ENCODE results near the gene ANO10.

ANO10 gene

GRCh38 chr3:43583481-43583880 is 38.3 kb downstream of the ANO10 start:
- CTCF ChIA-PET: no interaction called here
- no peaks in the 10 kb centered on the region for H3K9me3 ChIP-seq (ENCODE audit: control insufficient read depth, insufficient read depth, low read depth, low read length)

GRCh38 chr3:43582866-43583265 is 38.9 kb downstream of the ANO10 start:
- H3K36me3 ChIP-seq (ENCODE audit: control insufficient read depth in 2 of 2, insufficient read depth in 1 of 2, low read length in 2 of 2): no peaks in the 10 kb centered on the region
- POLR2A ChIA-PET: no interaction called here
- no peaks in the 10 kb centered on the region for H3K9me3 ChIP-seq (ENCODE audit: control insufficient read depth, insufficient read depth, low read depth, low read length)
- no peaks in the 10 kb centered on the region for H3K4me1 ChIP-seq (ENCODE audit: control insufficient read depth, insufficient read depth, low read length)
- no peak for TF ChIP-seq HOXA7 (CRISPR knock-in tag; IDR thresholded peaks at IDR 0.05; ENCODE audit: borderline replicate concordance)
- no peak for TF ChIP-seq ZNF404 (tag by site-specific recombination; IDR thresholded peaks at IDR 0.05)
- TF ChIP-seq ZNF18 (tag by site-specific recombination; IDR thresholded peaks at IDR 0.05): no peak
- TF ChIP-seq ZNF692 (tag by site-specific recombination; IDR thresholded peaks at IDR 0.05): no peak
- TF ChIP-seq ZNF324 (tag by site-specific recombination; IDR thresholded peaks at IDR 0.05): no peak
- TF ChIP-seq ZNF354C (tag by site-specific recombination; IDR thresholded peaks at IDR 0.05; ENCODE audit: borderline replicate concordance, low read depth): no peak
- TF ChIP-seq ZNF350 (tag by site-specific recombination; IDR thresholded peaks at IDR 0.05): no peak
- no peak for TF ChIP-seq ZNF157 (tag by site-specific recombination; IDR thresholded peaks at IDR 0.05)
- no peak for TF ChIP-seq ZNF585B (tag by site-specific recombination; IDR thresholded peaks at IDR 0.05)
- TF ChIP-seq ZNF133 (tag by site-specific recombination; IDR thresholded peaks at IDR 0.05): no peak
- TF ChIP-seq ZEB2 (tag by site-specific recombination; IDR thresholded peaks at IDR 0.05): no peak
- no peak for TF ChIP-seq ATF2 (tag by site-specific recombination; IDR thresholded peaks at IDR 0.05; ENCODE audit: low read depth)
- no peak for TF ChIP-seq ZNF701 (tag by site-specific recombination; IDR thresholded peaks at IDR 0.05)
- no peak for TF ChIP-seq ZNF24 (tag by site-specific recombination; IDR thresholded peaks at IDR 0.05)
- TF ChIP-seq ZNF530 (tag by site-specific recombination; IDR thresholded peaks at IDR 0.05; ENCODE audit: low read depth): no peak
- H3K27ac ChIP-seq (ENCODE audit: extremely low read depth, low read depth, low read length): no peak overlapping the region
- CTCF ChIA-PET: no interaction called here
- H3K4me3 ChIP-seq (ENCODE audit: low read depth, low read length): no peak overlapping the region

More at GRCh38 chr3:43583481-43583880, 38.3 kb downstream of the ANO10 start:
- POLR2A ChIA-PET: no interaction called here
- TF ChIP-seq ZNF280D (tag by site-specific recombination; IDR thresholded peaks at IDR 0.05) (no peak), ZNF274 (IDR thresholded peaks at IDR 0.05; ENCODE audit: low read length) (no peak), ZNF274 (tag by site-specific recombination; IDR thresholded peaks at IDR 0.05; ENCODE audit: borderline replicate concordance) (no peak), GLIS1 (tag by site-specific recombination; IDR thresholded peaks at IDR 0.05) (no peak), ZNF19 (tag by site-specific recombination; IDR thresholded peaks at IDR 0.05; ENCODE audit: low read depth) (no peak), OSR2 (tag by site-specific recombination; IDR thresholded peaks at IDR 0.05) (no peak), ZNF341 (tag by site-specific recombination; IDR thresholded peaks at IDR 0.05; ENCODE audit: low read depth) (no peak), ZNF76 (tag by site-specific recombination; IDR thresholded peaks at IDR 0.05; ENCODE audit: borderline replicate concordance, low read depth) (no peak), KLF17 (tag by site-specific recombination; IDR thresholded peaks at IDR 0.05) (no peak), ZNF404 (tag by site-specific recombination; IDR thresholded peaks at IDR 0.05) (no peak), ZNF488 (tag by site-specific recombination; IDR thresholded peaks at IDR 0.05) (no peak), MEIS1 (CRISPR knock-in tag; IDR thresholded peaks at IDR 0.05; ENCODE audit: borderline replicate concordance) (no peak), SCRT2 (tag by site-specific recombination; IDR thresholded peaks at IDR 0.05) (no peak)
- H3K36me3 ChIP-seq (ENCODE audit: control insufficient read depth in 2 of 2, insufficient read depth in 1 of 2, low read length in 2 of 2): no peaks in the 10 kb centered on the region
- H3K4me1 ChIP-seq (ENCODE audit: control insufficient read depth, insufficient read depth, low read length): no peaks in the 10 kb centered on the region
- H3K4me3 ChIP-seq (ENCODE audit: low read depth, low read length): no peak overlapping the region
- no peak overlapping the region for H3K27ac ChIP-seq (ENCODE audit: extremely low read depth, low read depth, low read length)
